ENCODE results near the gene PRR5L. TPM values are rescaled to one million over a fixed set of nuclear protein-coding genes. Genes with fewer than 3 reads are reported as not detected.
A peak's percentile ranks its signal among the peaks of the same experiment; 100 is the strongest.

Gene PRR5L
- total and polyA plus RNA-seq, 9 of the 15 experiments (the other 6 are each of a cell fraction or from before 2014, with no cell fraction given): 0.11 to 0.60 (median 0.36) TPM; not detected in 2

GRCh38 chr11:36306888-36307287 is 10.8 kb downstream of the PRR5L start (continued):
- TF ChIP-seq RNF219 (CRISPR knock-in tag; IDR thresholded peaks at IDR 0.05) (no peak), PRPF4 (IDR thresholded peaks at IDR 0.05; ENCODE audit: insufficient read depth, low read depth, low read length, poor library complexity, severe bottlenecking) (no peak), MTF1 (CRISPR knock-in tag; IDR thresholded peaks at IDR 0.05; ENCODE audit: borderline replicate concordance) (no peak), ZFPM2 (CRISPR knock-in tag; IDR thresholded peaks at IDR 0.05) (no peak), KAT2B (IDR thresholded peaks at IDR 0.05; ENCODE audit: low read depth, low read length) (no peak), PTBP1 (IDR thresholded peaks at IDR 0.05; ENCODE audit: low read depth, low read length) (no peak), HNRNPL (IDR thresholded peaks at IDR 0.05; ENCODE audit: low read depth, low read length) (no peak), ZNF184 (CRISPR knock-in tag; IDR thresholded peaks at IDR 0.05) (no peak), BCLAF1 (IDR thresholded peaks at IDR 0.05; ENCODE audit: borderline replicate concordance in 1 of 2, control insufficient read depth in 1 of 2, low read depth in 2 of 2, low read length in 1 of 2) (no peak), NUFIP1 (IDR thresholded peaks at IDR 0.05; ENCODE audit: partially characterized antibody) (no peak), ZNF696 (CRISPR knock-in tag; conservative IDR thresholded peaks at IDR 0.05) (no peak), E2F3 (CRISPR knock-in tag; IDR thresholded peaks at IDR 0.05) (no peak), ZNF121 (CRISPR knock-in tag; conservative IDR thresholded peaks at IDR 0.05) (no peak), ZNF436 (CRISPR knock-in tag; IDR thresholded peaks at IDR 0.05) (no peak), DEAF1 (CRISPR knock-in tag; IDR thresholded peaks at IDR 0.05) (peak; percentile 42; the same call in 1 of the 2 replicates), FOXJ3 (CRISPR knock-in tag; IDR thresholded peaks at IDR 0.05) (no peak), MXI1 (IDR thresholded peaks at IDR 0.05; ENCODE audit: low read depth, low read length) (no peak), ETV5 (CRISPR knock-in tag; IDR thresholded peaks at IDR 0.05; ENCODE audit: low read depth) (no peak), MBD2 (IDR thresholded peaks at IDR 0.05; ENCODE audit: borderline replicate concordance, low read depth) (no peak), RAD21 (CRISPR knock-in tag; conservative IDR thresholded peaks at IDR 0.05 in 1 of 2, IDR thresholded peaks at IDR 0.05 in 1 of 2) (peak; percentile 69), ETS2 (tag; IDR thresholded peaks at IDR 0.05; ENCODE audit: borderline replicate concordance, poor library complexity, severe bottlenecking) (no peak), JUNB (CRISPR knock-in tag; conservative IDR thresholded peaks at IDR 0.05) (no peak), SMARCE1 (IDR thresholded peaks at IDR 0.05) (no peak), KLF16 (IDR thresholded peaks at IDR 0.05) (no peak)

Measured in K562 (cell line).